HFFc6 (cell line): Measurements from ENCODE around the gene ABI3BP. TPM values are rescaled to one million over a fixed set of nuclear protein-coding genes. Genes with fewer than 3 reads are reported as not detected.

Source experiments
- DNase-seq: peaks from one replicate; pipeline ENCODE4 v3.0.0-alpha.2; 2018
- H3K27ac Mint-ChIP-seq: 2 replicates; pipeline ENCODE4 v1.8.0; 2020; ENCODE audit warnings: mild to moderate bottlenecking, mixed read lengths
- H3K27me3 Mint-ChIP-seq: 2 replicates; pipeline ENCODE4 v1.8.0; 2021; ENCODE audit warnings: mild to moderate bottlenecking, moderate library complexity, mixed read lengths; ENCODE audit not compliant: insufficient read depth
- H3K36me3 Mint-ChIP-seq: 2 replicates; pipeline ENCODE4 v1.8.0; 2021; ENCODE audit warnings: low read depth, mixed read lengths
- H3K4me1 Mint-ChIP-seq: 2 replicates; pipeline ENCODE4 v1.8.0; 2020; ENCODE audit warnings: low read depth, mixed read lengths
- H3K4me3 Mint-ChIP-seq: 2 replicates; pipeline ENCODE4 v1.8.0; 2020; ENCODE audit warnings: mild to moderate bottlenecking, moderate library complexity, mixed read lengths
- H3K9me3 Mint-ChIP-seq: 2 replicates; pipeline ENCODE4 v1.8.0; 2020; ENCODE audit warnings: mild to moderate bottlenecking, mixed read lengths
- CTCF ChIP-seq: fragments of 200-600 bp; sonication (generic); IDR thresholded peaks from 2 replicates; pipeline ENCODE4 v1.5.0; 2021; ENCODE audit warnings: antibody characterized with exemption, mild to moderate bottlenecking
- total RNA-seq, 6 experiments: library from RNA; stranded (reverse); fragmentation: NEBNext Ultra II Directional; extraction: Animal tissue kit (Norgen Biotek cat#: 25700); gene quantifications; 2 replicates in 1 of 6; 3 replicates in 5 of 6; pipeline ENCODE4 v1.2.3, GENCODE V29; 2021

The ABI3BP gene
- total RNA-seq, 6 experiments from 2014 or later = 12.4 to 27.8 (median 24.6) TPM

DNA sequence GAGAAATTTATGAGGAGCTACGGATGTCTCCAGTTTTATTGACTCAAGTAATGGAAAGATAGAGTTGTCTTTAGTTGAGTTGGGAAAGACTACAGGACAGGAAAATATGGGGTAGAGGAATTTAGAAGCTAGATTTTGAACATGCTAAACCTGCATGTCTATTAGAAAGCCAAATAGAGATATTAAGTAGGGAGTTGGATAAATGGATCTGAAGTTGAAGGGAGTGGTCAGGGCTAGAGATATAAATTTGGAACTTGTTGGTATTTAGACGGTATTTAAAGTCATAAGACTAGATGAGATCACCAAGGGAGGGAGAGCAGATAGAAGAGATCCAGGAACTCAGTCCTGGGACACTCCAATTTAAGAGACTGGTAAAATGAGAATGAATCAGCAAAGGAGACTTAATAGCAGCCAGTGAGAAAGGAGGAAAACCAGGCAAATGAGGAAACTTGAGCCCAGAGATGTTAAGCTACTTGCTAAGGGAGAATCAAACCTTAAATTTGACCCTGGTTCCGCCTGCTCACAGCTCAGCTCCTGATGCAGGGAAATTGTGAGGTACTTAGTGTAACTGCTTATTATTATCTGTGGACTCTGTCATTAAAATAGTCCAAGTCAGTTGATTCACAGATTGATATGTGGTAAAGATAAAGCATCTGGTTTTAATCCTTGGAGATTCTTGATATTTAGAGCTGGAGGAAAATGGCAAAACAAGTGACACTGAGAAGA is 35.8 kb downstream of the ABI3BP start:
- Mint-ChIP-seq H3K27ac (no peak overlapping the region), H3K4me1 (peaks cover 23% of the 10 kb centered on the region), H3K4me3 (no peak overlapping the region), H3K9me3 (peaks cover 16% of the 10 kb centered on the region), H3K27me3 (no peaks in the 10 kb centered on the region), H3K36me3 (peaks cover 17% of the 10 kb centered on the region)
- peak; percentile 63 for DNase-seq
- no peak for TF ChIP-seq CTCF

GRCh38 chr3:100956276-100956675 is 36.9 kb downstream of the ABI3BP start:
- TF ChIP-seq CTCF = no peak
- Mint-ChIP-seq H3K36me3 (peaks cover 17% of the 10 kb centered on the region), H3K27ac (no peak overlapping the region), H3K27me3 (no peaks in the 10 kb centered on the region), H3K9me3 (peaks cover 16% of the 10 kb centered on the region), H3K4me3 (no peak overlapping the region), H3K4me1 (peaks cover 23% of the 10 kb centered on the region)
- DNase-seq = no peak

- TF ChIP-seq CTCF = no peak
- peak overlapping the region; percentile 77 for H3K27ac Mint-ChIP-seq
- H3K27me3 Mint-ChIP-seq = no peaks in the 10 kb centered on the region
- peak overlapping the region; percentile 76 for H3K4me3 Mint-ChIP-seq
- peaks cover 8% of the 10 kb centered on the region for H3K9me3 Mint-ChIP-seq
- H3K36me3 Mint-ChIP-seq = peaks cover 9% of the 10 kb centered on the region
- peak; percentile 95 for DNase-seq
- peaks cover 23% of the 10 kb centered on the region for H3K4me1 Mint-ChIP-seq
These were observed 38.2 kb downstream of the ABI3BP start for GRCh38 chr3:100954990-100955389.

DNA sequence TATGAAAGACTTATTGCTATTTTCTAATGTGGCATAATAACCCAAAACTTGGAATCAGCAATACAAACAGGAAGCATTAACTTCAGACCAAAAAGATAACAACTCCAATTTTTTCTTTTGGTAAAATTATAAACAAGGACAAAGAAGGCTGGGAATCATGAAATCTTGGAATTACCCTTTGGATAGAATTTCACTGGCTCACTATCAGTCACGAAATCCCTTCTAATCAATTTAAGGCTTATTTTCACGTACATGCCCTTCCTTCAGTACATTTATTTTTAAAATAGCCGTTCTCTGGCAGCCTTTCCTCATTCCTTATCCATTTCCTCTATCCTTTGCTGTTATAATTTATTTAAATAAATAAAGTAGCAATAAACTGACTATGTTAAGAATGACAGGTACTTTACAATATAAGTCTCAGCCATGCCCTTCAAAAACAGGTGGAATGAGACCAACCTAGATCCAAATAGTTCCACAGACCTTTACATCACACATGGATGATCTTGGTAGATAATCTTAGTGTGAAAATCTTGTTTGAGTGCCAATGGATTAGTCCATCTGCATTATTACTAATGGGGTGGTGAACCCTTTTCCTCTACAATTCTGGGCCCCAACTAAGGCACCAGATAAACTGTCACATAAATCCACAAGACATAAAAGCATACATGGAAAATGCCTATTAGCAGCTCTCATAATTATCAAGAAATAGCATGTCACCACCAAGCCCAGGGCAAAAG is 38.9 kb downstream of the ABI3BP start:
- no peak for TF ChIP-seq CTCF
- Mint-ChIP-seq H3K36me3 (peaks cover 4% of the 10 kb centered on the region; the same call in 1 of the 2 replicates), H3K4me1 (peaks cover 23% of the 10 kb centered on the region), H3K4me3 (peak overlapping the region; percentile 76; the same call in 1 of the 2 replicates), H3K27ac (peak overlapping the region; percentile 77), H3K9me3 (peaks cover 4% of the 10 kb centered on the region; the same call in 1 of the 2 replicates), H3K27me3 (no peaks in the 10 kb centered on the region)
- DNase-seq = peak; percentile 15

- H3K27me3 Mint-ChIP-seq = no peaks in the 10 kb centered on the region
- no peak overlapping the region for H3K4me3 Mint-ChIP-seq
- DNase-seq = no peak
- no peak overlapping the region for H3K27ac Mint-ChIP-seq
- H3K4me1 Mint-ChIP-seq = peaks cover 23% of the 10 kb centered on the region
- peak; percentile 37 for TF ChIP-seq CTCF
- H3K36me3 Mint-ChIP-seq = no peaks in the 10 kb centered on the region
- no peaks in the 10 kb centered on the region for H3K9me3 Mint-ChIP-seq
These were observed 40.1 kb downstream of the ABI3BP start for GRCh38 chr3:100953103-100953502.
